OCI-LY1 (cell line): ENCODE data around the gene DCTN4.

Source experiments
- H2AFZ ChIP-seq: fragments of 200-600 bp; sonication (generic), shearing (Covaris generic); 2 replicates; pipeline ENCODE4 v1.6.0; 2014; ENCODE audit warnings: antibody characterized with exemption, mild to moderate bottlenecking, low read length
- H3F3A ChIP-seq: fragments of 200-600 bp; sonication (generic), shearing (Covaris generic); 2 replicates; pipeline ENCODE4 v1.6.0; 2014; ENCODE audit warnings: mild to moderate bottlenecking, antibody characterized with exemption, low read length, moderate library complexity; ENCODE audit not compliant: insufficient read depth
- H3K27ac ChIP-seq: fragments of 200-600 bp; sonication (generic); 2 replicates; pipeline ENCODE4 v1.5.1; 2014; ENCODE audit warnings: low read length, mixed run types, mild to moderate bottlenecking, low read depth; ENCODE audit not compliant: poor library complexity, severe bottlenecking
- H3K27me3 ChIP-seq: fragments of 200-600 bp; sonication (generic); 2 replicates; pipeline ENCODE4 v1.6.0; 2014; ENCODE audit warnings: antibody characterized with exemption, mild to moderate bottlenecking, low read length, moderate library complexity; ENCODE audit not compliant: insufficient read depth
- H3K36me3 ChIP-seq: fragments of 200-600 bp; sonication (generic); 2 replicates; pipeline ENCODE4 v1.6.1; 2014; ENCODE audit warnings: mild to moderate bottlenecking, antibody characterized with exemption, low read length, moderate library complexity, mixed read lengths; ENCODE audit not compliant: insufficient read depth
- H3K4me1 ChIP-seq: fragments of 200-600 bp; sonication (generic); 2 replicates; pipeline ENCODE4 v1.5.1; 2014; ENCODE audit warnings: mild to moderate bottlenecking, low read length, moderate library complexity; ENCODE audit not compliant: insufficient read depth, severe bottlenecking
- H3K4me2 ChIP-seq: fragments of 200-600 bp; sonication (generic), shearing (Covaris generic); 2 replicates; pipeline ENCODE4 v1.6.1; 2014; ENCODE audit warnings: low read length
- H3K4me3 ChIP-seq: fragments of 200-600 bp; sonication (generic); 2 replicates; pipeline ENCODE4 v1.5.1; 2014; ENCODE audit warnings: low read length, low read depth, mild to moderate bottlenecking, mixed read lengths; ENCODE audit not compliant: poor library complexity, severe bottlenecking
- H3K79me2 ChIP-seq: fragments of 200-600 bp; shearing (Covaris generic); 2 replicates; pipeline ENCODE4 v1.6.1; 2016; ENCODE audit warnings: mixed run types, low read length, mixed read lengths; ENCODE audit not compliant: insufficient read depth
- H3K9ac ChIP-seq: fragments of 200-600 bp; sonication (generic), shearing (Covaris generic); 2 replicates; pipeline ENCODE4 v1.6.1; 2014; ENCODE audit warnings: mild to moderate bottlenecking, low read length, mixed read lengths
- H3K9me2 ChIP-seq: fragments of 200-600 bp; sonication (generic), shearing (Covaris generic); 2 replicates; pipeline ENCODE4 v1.6.1; 2014; ENCODE audit warnings: low read depth, mild to moderate bottlenecking, low read length, mixed read lengths
- H3K9me3 ChIP-seq: fragments of 200-600 bp; shearing (Covaris generic); 2 replicates; pipeline ENCODE4 v1.6.1; 2014; ENCODE audit warnings: low read length, mixed read lengths
- H4K20me1 ChIP-seq: fragments of 200-600 bp; sonication (generic), shearing (Covaris generic); 2 replicates; pipeline ENCODE4 v1.6.0; 2016; ENCODE audit warnings: mild to moderate bottlenecking, low read length; ENCODE audit not compliant: insufficient read depth
- CTCF ChIP-seq: fragments of 200-600 bp; sonication (generic), shearing (Covaris generic); IDR thresholded peaks from 2 replicates; pipeline ENCODE4 v1.5.1; 2017; ENCODE audit warnings: mild to moderate bottlenecking, antibody characterized with exemption, low read length, moderate library complexity, mixed read lengths
- EZH2 ChIP-seq: fragments of 200-600 bp; sonication (generic), shearing (Covaris generic); IDR thresholded peaks from 2 replicates; pipeline ENCODE4 v1.8.0; 2017; ENCODE audit warnings: borderline replicate concordance, mixed run types, mild to moderate bottlenecking, antibody characterized with exemption, low read length, moderate library complexity, mixed read lengths

Gene DCTN4

GRCh38 chr5:150700594-150701377 is 58.0 kb downstream of the DCTN4 start, which contains the start of gene RBM22:
Gene RBM22, minus strand, starts transcription at chr5:150701062. Its CDS starts 77 bp downstream, at chr5:150700985.
- H3K4me2 ChIP-seq = peak within 1 kb of the TSS; percentile 97
- no peaks in the 10 kb centered on the region for H3F3A ChIP-seq
- H3K27ac ChIP-seq = peak within 1 kb of the TSS; percentile 46
- H3K79me2 ChIP-seq = peaks cover 11% of the 10 kb centered on the region; the same call in 1 of the 2 replicates
- H3K9ac ChIP-seq = peak within 1 kb of the TSS; percentile 82
- H3K4me3 ChIP-seq = peak within 1 kb of the TSS; percentile 73
- H2AFZ ChIP-seq = peak within 1 kb of the TSS; percentile 50; the same call in 1 of the 2 replicates
- H3K9me3 ChIP-seq = no peaks in the 10 kb centered on the region
- peaks cover 33% of the 10 kb centered on the region for H3K36me3 ChIP-seq
- TF ChIP-seq CTCF = peak; percentile 84
- TF ChIP-seq EZH2 = no peak
- H3K9me2 ChIP-seq = no peaks in the 10 kb centered on the region
- H3K27me3 ChIP-seq = no peaks in the 10 kb centered on the region
- H3K4me1 ChIP-seq = peaks cover 18% of the 10 kb centered on the region
- no peaks in the 10 kb centered on the region for H4K20me1 ChIP-seq

- no peaks in the 10 kb centered on the region for H3K27me3 ChIP-seq
- H3K4me2 ChIP-seq = peak overlapping the region; percentile 97
- H3F3A ChIP-seq = no peaks in the 10 kb centered on the region
- H3K9me3 ChIP-seq = no peaks in the 10 kb centered on the region
- peak overlapping the region; percentile 46 for H3K27ac ChIP-seq
- peaks cover 39% of the 10 kb centered on the region for H3K36me3 ChIP-seq
- H3K4me1 ChIP-seq = peaks cover 18% of the 10 kb centered on the region
- H3K4me3 ChIP-seq = peak overlapping the region; percentile 73
- TF ChIP-seq EZH2 (no peak), CTCF (no peak)
- peaks cover 11% of the 10 kb centered on the region; the same call in 1 of the 2 replicates for H3K79me2 ChIP-seq
- no peaks in the 10 kb centered on the region for H4K20me1 ChIP-seq
- H2AFZ ChIP-seq = no peak overlapping the region
- peak overlapping the region; percentile 82 for H3K9ac ChIP-seq
- H3K9me2 ChIP-seq = no peaks in the 10 kb centered on the region
Observed at GRCh38 chr5:150700246-150700593, 58.6 kb downstream of the DCTN4 start.

GRCh38 chr5:150694612-150695011 is 64.2 kb downstream of the DCTN4 start:
- peaks cover 3% of the 10 kb centered on the region; the same call in 1 of the 2 replicates for H3K79me2 ChIP-seq
- no peak overlapping the region for H3K27ac ChIP-seq
- no peak overlapping the region for H3K4me2 ChIP-seq
- no peaks in the 10 kb centered on the region for H3K27me3 ChIP-seq
- no peaks in the 10 kb centered on the region for H4K20me1 ChIP-seq
- H3F3A ChIP-seq = no peaks in the 10 kb centered on the region; the same call in 1 of the 2 replicates
- no peak overlapping the region for H3K9ac ChIP-seq
- no peaks in the 10 kb centered on the region for H3K9me2 ChIP-seq
- no peaks in the 10 kb centered on the region for H3K9me3 ChIP-seq
- H2AFZ ChIP-seq = no peak overlapping the region
- peaks cover 89% of the 10 kb centered on the region for H3K36me3 ChIP-seq
- peaks cover 4% of the 10 kb centered on the region for H3K4me1 ChIP-seq
- H3K4me3 ChIP-seq = no peak overlapping the region
- no peak for TF ChIP-seq EZH2
- TF ChIP-seq CTCF = no peak
